Ovary (tissue), 9 donors: ENCODE results near the gene DOCK2. TPM values are rescaled to one million over a fixed set of nuclear protein-coding genes. Genes with fewer than 3 reads are reported as not detected.

Experiments used
- DNase-seq, 5 donors: peaks; one replicate each; pipeline ENCODE4 v3.0.0-alpha.2; 2019 to 2020
- H3K27ac ChIP-seq, 2 donors: fragments of 200-600 bp; one replicate each; pipeline versions ENCODE4 v1.5.1 to v1.8.0; 2019 to 2022
- H3K27me3 ChIP-seq: fragments of 200-600 bp; one replicate; pipeline ENCODE4 v1.8.0; 2022
- H3K36me3 ChIP-seq: fragments of 200-600 bp; sonication (generic); one replicate; pipeline ENCODE4 v1.5.1; 2019
- H3K4me1 ChIP-seq: one replicate; pipeline ENCODE4 v1.8.1; 2013; ENCODE audit warnings: mild to moderate bottlenecking, moderate library complexity; ENCODE audit not compliant: insufficient read depth
- H3K4me3 ChIP-seq: fragments of 200-600 bp; sonication (generic); one replicate; pipeline ENCODE4 v1.5.1; 2017
- H3K9me3 ChIP-seq, 2 donors: fragments of 200-600 bp in 1 of 2; sonication (generic) in 1 of 2; one replicate each; pipeline versions ENCODE4 v1.5.1 to v1.8.1; 2013 to 2019; ENCODE audit warnings: mild to moderate bottlenecking in 1 of 2, moderate library complexity in 1 of 2
- EP300 ChIP-seq: sonication (generic); formaldehyde crosslinking; IDR thresholded peaks from one replicate; pipeline ENCODE4 v1.6.1; 2017; ENCODE audit warnings: antibody characterized with exemption
- POLR2A ChIP-seq: fragments of 450-650 bp; IDR thresholded peaks from one replicate; pipeline ENCODE4 v1.6.1; 2017; ENCODE audit warnings: antibody characterized with exemption, mild to moderate bottlenecking, moderate library complexity
- WGBS, 3 donors: extraction: QIAGEN DNeasy Blood & Tissue Kit in 1 of 3; methylation state at CpG; one replicate each; pipeline versions ENCODE4 v1.1.5 to v1.1.7; 2013 to 2017; 5-methylcytosine and 5-hydroxymethylcytosine counted together
- intact Hi-C, 4 donors: fragments of 100-400 bp; cut with DNase I; formaldehyde crosslinking; loops; one replicate each; pipeline versions ENCODE4 v1.11.0 to v1.15.1; 2022 to 2023
- polyA plus RNA-seq, 2 donors: library from polyadenylated mRNA; stranded (reverse); fragments of 200-250 nt in 1 of 2; fragments of 350-450 nt in 1 of 2; fragmentation: Illumina TruSeq in 1 of 2; extraction: RNeasy Lipid Tissue Mini Kit (QIAGEN cat#74804) in 1 of 2; gene quantifications; one replicate each; pipeline ENCODE4 v1.2.3, GENCODE V29; 2013 to 2014
- total RNA-seq, 7 donors: library from RNA; depleted of rRNA in 2 of 7; stranded (reverse); fragments of >200 nt in 2 of 7; fragmentation: NEBNext Ultra II Directional in 3 of 7; extraction: Animal tissue kit (Norgen Biotek cat#: 25700) in 3 of 7; gene quantifications; one replicate each; pipeline versions ENCODE4 v1.1.0 to v1.2.4, GENCODE V29; 2016 to 2023
- TF ChIP-seq, protein P1 (sequence below), 3 donors: fragments of 450-650 bp in 2 of 3; fragments of 200-600 bp in 1 of 3; IDR thresholded peaks; one replicate each; pipeline versions ENCODE4 v1.5.1 to v1.8.0; 2016 to 2022; ENCODE audit warnings: antibody characterized with exemption in 3 of 3, mild to moderate bottlenecking in 1 of 3
- donor health status: DM: no; HTN: no; CAD: no; lungs with moderate emphysema.
- donor health status: DM: no; HTN: no; CAD: no.
- donor health status: Bipolar disorder and iron deficiency.
- donor health status: DM: yes; HTN: yes; CAD: no.
- donor health status: DM: no; HTN: no; CAD: no.
- donor health status: DM: yes; HTN: yes; CAD: no.

The DOCK2 gene
- total and polyA plus RNA-seq, 9 donors = 1.3 to 10.2 (median 5.4) TPM

DNA sequence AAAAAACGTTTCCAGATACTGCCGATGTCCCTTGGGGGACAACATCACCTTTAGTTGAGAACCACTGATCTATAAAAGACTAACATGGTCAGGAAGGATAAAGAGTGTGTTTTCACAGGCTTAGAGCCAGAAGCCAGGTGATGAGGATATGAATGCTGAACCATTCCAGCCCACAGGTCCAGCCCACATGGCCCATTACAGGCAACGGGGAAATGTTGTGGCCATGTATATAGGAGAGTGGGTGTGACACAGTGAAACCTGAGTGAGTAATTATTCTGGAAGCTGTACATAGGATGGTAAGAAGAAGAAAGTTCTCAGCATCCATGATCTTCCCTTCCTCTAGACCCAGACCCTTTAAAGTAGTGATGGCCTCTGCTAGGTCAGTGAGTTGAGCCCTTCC is 412.6 kb downstream of the DOCK2 start:
- WGBS, 3 donors = 75 to 91% (median 86%) methylated on average over 3 of the region's 3 CpGs
- no peaks in the 10 kb centered on the region for H3K27me3 ChIP-seq
- TF ChIP-seq, protein P1, sequence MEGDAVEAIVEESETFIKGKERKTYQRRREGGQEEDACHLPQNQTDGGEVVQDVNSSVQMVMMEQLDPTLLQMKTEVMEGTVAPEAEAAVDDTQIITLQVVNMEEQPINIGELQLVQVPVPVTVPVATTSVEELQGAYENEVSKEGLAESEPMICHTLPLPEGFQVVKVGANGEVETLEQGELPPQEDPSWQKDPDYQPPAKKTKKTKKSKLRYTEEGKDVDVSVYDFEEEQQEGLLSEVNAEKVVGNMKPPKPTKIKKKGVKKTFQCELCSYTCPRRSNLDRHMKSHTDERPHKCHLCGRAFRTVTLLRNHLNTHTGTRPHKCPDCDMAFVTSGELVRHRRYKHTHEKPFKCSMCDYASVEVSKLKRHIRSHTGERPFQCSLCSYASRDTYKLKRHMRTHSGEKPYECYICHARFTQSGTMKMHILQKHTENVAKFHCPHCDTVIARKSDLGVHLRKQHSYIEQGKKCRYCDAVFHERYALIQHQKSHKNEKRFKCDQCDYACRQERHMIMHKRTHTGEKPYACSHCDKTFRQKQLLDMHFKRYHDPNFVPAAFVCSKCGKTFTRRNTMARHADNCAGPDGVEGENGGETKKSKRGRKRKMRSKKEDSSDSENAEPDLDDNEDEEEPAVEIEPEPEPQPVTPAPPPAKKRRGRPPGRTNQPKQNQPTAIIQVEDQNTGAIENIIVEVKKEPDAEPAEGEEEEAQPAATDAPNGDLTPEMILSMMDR (IDR thresholded peaks at IDR 0.05) = no peak
- no peak for TF ChIP-seq POLR2A
- intact Hi-C loops = loop anchor here in 1 of 4 donors (5.0 kb wide), 1 partner anchor 1787 kb away; no protein-coding TSS in a partner anchor
- DNase-seq = no peak
- H3K27ac ChIP-seq = no peak overlapping the region
- H3K4me3 ChIP-seq = no peak overlapping the region
- no peaks in the 10 kb centered on the region for H3K9me3 ChIP-seq
- no peaks in the 10 kb centered on the region for H3K4me1 ChIP-seq
- no peaks in the 10 kb centered on the region for H3K36me3 ChIP-seq

DNA sequence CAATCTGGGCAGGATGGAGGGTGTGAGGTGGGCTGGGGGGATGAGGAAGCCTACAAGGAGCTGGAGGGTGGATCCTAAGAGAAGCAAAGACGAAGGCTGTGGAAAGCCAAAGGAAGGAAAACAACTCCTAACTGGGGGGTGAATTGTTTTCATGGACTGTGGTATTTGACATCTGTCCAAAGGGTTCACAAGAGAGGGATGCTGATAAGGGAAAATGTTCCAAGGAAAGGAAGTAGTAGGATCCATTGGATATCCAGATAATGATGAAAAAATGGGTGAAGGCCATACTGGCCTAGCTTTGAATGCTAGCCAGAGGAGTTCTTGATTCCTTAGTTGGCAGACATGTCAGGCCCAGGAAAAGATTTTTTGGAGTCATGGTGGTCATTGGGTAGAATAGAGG is 416.8 kb downstream of the DOCK2 start:
- H3K27me3 ChIP-seq = no peaks in the 10 kb centered on the region
- no peaks in the 10 kb centered on the region for H3K36me3 ChIP-seq
- no peak for DNase-seq
- no peaks in the 10 kb centered on the region for H3K4me1 ChIP-seq
- TF ChIP-seq POLR2A = no peak
- intact Hi-C loops = loop anchor here in 1 of 4 donors (5.0 kb wide), 1 partner anchor 1792 kb away; no protein-coding TSS in a partner anchor
- H3K4me3 ChIP-seq = no peak overlapping the region
- WGBS, 3 donors = 24 to 53% (median 49%) methylated on average over 1 of the region's 1 CpG
- H3K27ac ChIP-seq = no peak overlapping the region
- no peaks in the 10 kb centered on the region for H3K9me3 ChIP-seq

DNA sequence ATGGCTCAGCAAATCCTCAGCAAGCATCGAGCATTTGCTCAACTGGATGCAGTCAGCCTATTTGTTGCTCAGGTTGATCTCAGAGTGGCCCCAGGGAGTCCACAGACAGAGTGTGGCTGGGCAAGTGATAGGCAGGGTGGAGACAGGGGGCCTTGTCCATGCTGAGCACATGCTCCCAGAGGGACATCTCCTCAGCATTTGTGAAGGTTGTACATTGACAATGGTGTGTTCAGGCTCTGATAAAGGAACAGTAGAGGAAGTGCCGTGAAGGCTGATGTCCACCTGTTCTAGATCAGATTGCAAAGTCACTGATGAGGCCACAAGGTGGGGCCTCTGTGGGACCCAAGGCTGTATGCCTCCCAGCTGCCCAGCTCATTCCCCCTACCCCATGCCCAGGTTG is 418.5 kb downstream of the DOCK2 start:
- intact Hi-C loops = no loop called here
- no peak for DNase-seq
- WGBS, 3 donors = 81 to 85% (median 83%) methylated on average over 2 of the region's 2 CpGs

DNA sequence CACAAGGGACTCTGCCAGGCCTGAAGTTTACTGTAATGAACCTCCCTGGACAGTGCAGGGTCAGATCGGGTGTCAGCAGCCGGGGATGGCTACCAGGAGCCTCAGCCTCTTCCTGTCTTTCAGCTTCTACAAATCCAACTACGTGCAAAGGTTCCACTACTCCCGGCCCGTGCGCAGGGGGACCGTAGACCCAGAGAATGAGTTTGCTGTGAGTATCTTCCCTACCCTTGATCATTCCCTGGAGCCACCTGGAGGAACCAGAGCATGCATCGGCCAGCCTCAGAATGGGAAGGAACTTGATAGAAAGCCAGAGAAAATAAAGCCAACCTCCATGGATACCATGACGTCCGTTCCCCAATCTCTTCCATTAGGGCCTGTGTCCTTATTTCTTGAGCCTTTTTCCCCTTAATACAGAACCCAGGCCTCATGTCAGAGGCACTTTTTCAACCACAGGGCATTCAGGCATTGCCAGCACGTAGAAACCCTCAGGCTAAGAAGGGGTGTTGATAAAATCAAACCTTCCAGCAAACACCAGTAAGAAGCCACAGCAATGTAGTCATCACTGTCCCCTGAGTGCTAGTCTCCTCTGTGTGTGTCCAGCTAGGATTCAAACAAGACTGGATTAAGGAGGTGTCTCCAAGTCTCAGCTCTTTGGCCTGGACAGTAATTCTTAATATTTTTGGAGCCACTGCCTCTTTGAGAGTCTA is 419.6 kb downstream of the DOCK2 start:
- intact Hi-C loops = no loop called here
- Histone ChIP-seq H3K4me3 (no peak overlapping the region), H3K9me3 (no peaks in the 10 kb centered on the region), H3K27me3 (no peaks in the 10 kb centered on the region), H3K27ac (no peak overlapping the region), H3K36me3 (no peaks in the 10 kb centered on the region), H3K4me1 (no peaks in the 10 kb centered on the region)
- WGBS, 3 donors = 83 to 89% (median 88%) methylated on average over 11 of the region's 11 CpGs
- DNase-seq = no peak
- TF ChIP-seq POLR2A = no peak
- TF ChIP-seq EP300 = no peak
- TF ChIP-seq, protein P1 (IDR thresholded peaks at IDR 0.05) = no peak

More for the DNA sequence above, 418.5 kb downstream of the DOCK2 start:
- H3K4me1 ChIP-seq = no peaks in the 10 kb centered on the region
- TF ChIP-seq, protein P1 (IDR thresholded peaks at IDR 0.05) = no peak
- no peak for TF ChIP-seq POLR2A
- no peak for TF ChIP-seq EP300
- H3K36me3 ChIP-seq = no peaks in the 10 kb centered on the region
- H3K27ac ChIP-seq = no peak overlapping the region
- H3K4me3 ChIP-seq = no peak overlapping the region
- H3K9me3 ChIP-seq = no peaks in the 10 kb centered on the region
- H3K27me3 ChIP-seq = no peaks in the 10 kb centered on the region

DNA sequence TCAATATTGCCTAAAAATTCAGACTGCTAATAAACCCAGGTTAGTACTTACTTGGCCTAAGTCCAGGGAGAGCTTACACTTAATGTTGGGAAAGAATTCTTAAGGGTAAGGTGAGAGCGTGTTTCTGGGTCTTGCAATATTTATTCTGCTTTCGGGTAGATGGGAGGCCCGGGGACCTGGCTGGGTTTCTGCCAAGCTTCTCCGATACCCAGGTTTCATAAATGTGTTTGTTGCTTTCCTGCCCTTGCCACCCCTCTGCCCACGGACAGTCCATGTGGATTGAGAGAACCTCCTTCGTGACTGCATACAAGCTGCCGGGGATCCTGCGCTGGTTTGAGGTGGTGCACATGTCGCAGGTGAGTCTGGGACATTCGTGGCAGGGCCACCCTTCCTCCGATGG is 420.2 kb downstream of the DOCK2 start:
- Histone ChIP-seq H3K27me3 (no peaks in the 10 kb centered on the region), H3K36me3 (no peaks in the 10 kb centered on the region), H3K4me3 (no peak overlapping the region), H3K4me1 (no peaks in the 10 kb centered on the region), H3K27ac (no peak overlapping the region), H3K9me3 (no peaks in the 10 kb centered on the region)
- TF ChIP-seq POLR2A (no peak), EP300 (no peak)
- TF ChIP-seq, protein P1 (IDR thresholded peaks at IDR 0.05) = no peak
- WGBS, 3 donors = 74 to 78% (median 75%) methylated on average over 11 of the region's 11 CpGs
- intact Hi-C loops = no loop called here
- no peak for DNase-seq
